ENCODE results near the gene ATP2B2.
A peak's percentile ranks its signal among the peaks of the same experiment; 100 is the strongest.

The ATP2B2 gene

GRCh38 chr3:10510743-10511432 is 5.5 kb upstream of the ATP2B2 start:
- no peak for DNase-seq (ENCODE audit: low spot score)

GRCh38 chr3:10510086-10510742 is 4.8 kb upstream of the ATP2B2 start:
- DNase-seq (ENCODE audit: low spot score) = no peak

- DNase-seq (ENCODE audit: low spot score) = no peak
These were observed 3.9 kb upstream of the ATP2B2 start for GRCh38 chr3:10509325-10509724.

GRCh38 chr3:10508619-10509260 is 3.4 kb upstream of the ATP2B2 start:
- no peak for DNase-seq (ENCODE audit: low spot score)

GRCh38 chr3:10508235-10508618 is 2.8 kb upstream of the ATP2B2 start:
- no peak for DNase-seq (ENCODE audit: low spot score)

- DNase-seq (ENCODE audit: low spot score) = no peak
These were observed 1.9 kb upstream of the ATP2B2 start for GRCh38 chr3:10507331-10507730.

- no peak for DNase-seq (ENCODE audit: low spot score)
These were observed 1.3 kb upstream of the ATP2B2 start for GRCh38 chr3:10506696-10507095.

- DNase-seq (ENCODE audit: low spot score) = no peak
These were observed 602 bp upstream of the ATP2B2 start for GRCh38 chr3:10505791-10506585.

GRCh38 chr3:10504171-10505049 is 976 bp downstream of the ATP2B2 start:
- DNase-seq (ENCODE audit: low spot score) = no peak

GRCh38 chr3:10503217-10503796 is 2.1 kb downstream of the ATP2B2 start:
- no peak for DNase-seq (ENCODE audit: low spot score)

GRCh38 chr3:10502185-10502880 is 3.1 kb downstream of the ATP2B2 start:
- DNase-seq (ENCODE audit: low spot score) = no peak

GRCh38 chr3:10501664-10502052 is 3.7 kb downstream of the ATP2B2 start:
- DNase-seq (ENCODE audit: low spot score) = no peak

- DNase-seq (ENCODE audit: low spot score) = no peak
These were observed 4.4 kb downstream of the ATP2B2 start for GRCh38 chr3:10500717-10501663.

GRCh38 chr3:10498271-10498670 is 7.1 kb downstream of the ATP2B2 start:
- DNase-seq (ENCODE audit: low spot score) = no peak

- no peak for DNase-seq (ENCODE audit: low spot score)
These were observed 7.9 kb downstream of the ATP2B2 start for GRCh38 chr3:10497439-10497838.

GRCh38 chr3:10496121-10496863 is 9.1 kb downstream of the ATP2B2 start:
- no peak for DNase-seq (ENCODE audit: low spot score)

- DNase-seq (ENCODE audit: low spot score) = no peak
These were observed 9.8 kb downstream of the ATP2B2 start for GRCh38 chr3:10495614-10496013.

- DNase-seq (ENCODE audit: low spot score) = peak; percentile 58
These were observed 10.4 kb downstream of the ATP2B2 start for GRCh38 chr3:10495003-10495402.

GRCh38 chr3:10494180-10494579 is 11.2 kb downstream of the ATP2B2 start:
- DNase-seq (ENCODE audit: low spot score) = no peak
